A549 treated with AZD2906 at 1 μM for 4 hours (cell line): ENCODE data around the gene ELAVL1. TPM values are rescaled to one million over a fixed set of nuclear protein-coding genes. Genes with fewer than 3 reads are reported as not detected.

Source experiments
- total RNA-seq: library from RNA; stranded (reverse); fragments of 200-300 nt; extraction: Qiagen RNA extraction; gene quantifications from 5 replicates; pipeline ENCODE4 v1.2.3, GENCODE V29; 2022

Gene ELAVL1
- 60.3 to 70.8 TPM (median 65.5 TPM) in 5 replicates for total RNA-seq

GRCh38 chr19:8005534-8006256, at the start of gene ELAVL1:
TSS of gene ELAVL1 (minus strand) at chr19:8005641. CDS start at chr19:7991815, 13,826 bp downstream.

GRCh38 chr19:8052464-8052859, 47.0 kb upstream of the ELAVL1 start, which contains the start of gene CCL25:
TSS of gene CCL25 (plus strand) at chr19:8052760. CDS start at chr19:8053050, 290 bp downstream.

GRCh38 chr19:7943444-7944176, 61.8 kb downstream of the ELAVL1 start, which contains the start of gene TIMM44:
TSS of gene TIMM44 (minus strand) at chr19:7943666. CDS start at chr19:7943651, 15 bp downstream.

GRCh38 chr19:7926021-7926726, 79.3 kb downstream of the ELAVL1 start, which contains the start of gene CTXN1:
TSS of gene CTXN1 (minus strand) at chr19:7926135. CDS start at chr19:7925538, 597 bp downstream.

GRCh38 chr19:7919610-7920518, 85.6 kb downstream of the ELAVL1 start, which contains the start of gene SNAPC2:
TSS of gene SNAPC2 (plus strand) at chr19:7920338. CDS start at chr19:7920367, 29 bp downstream.

GRCh38 chr19:7914598-7915045, 90.8 kb downstream of the ELAVL1 start, which contains the start of gene TGFBR3L:
TSS of gene TGFBR3L (plus strand) at chr19:7914830.

Other genes with a start within 250 kb of the ELAVL1 start
- gene CLEC4M, start 242.4 kb downstream of the ELAVL1 start, total RNA-seq, result not detected in 5 replicates
- 1.3 to 1.9 TPM (median 1.5 TPM) in 5 replicates for gene EVI5L, start 175.4 kb downstream of the ELAVL1 start, total RNA-seq
- gene PRR36, start 131.3 kb downstream of the ELAVL1 start, total RNA-seq, result 0.28 to 0.51 TPM (median 0.39 TPM) in 5 replicates
- gene LRRC8E, start 117.1 kb downstream of the ELAVL1 start, total RNA-seq, result 5.1 to 6.0 TPM (median 5.5 TPM) in 5 replicates
- gene MAP2K7, start 101.8 kb downstream of the ELAVL1 start, total RNA-seq, result 11.3 to 15.6 TPM (median 13.9 TPM) in 5 replicates
- gene TGFBR3L, start 90.8 kb downstream of the ELAVL1 start, total RNA-seq, result 0.63 to 2.0 TPM (median 1.7 TPM) in 5 replicates
- gene SNAPC2, start 85.3 kb downstream of the ELAVL1 start, total RNA-seq, result 20.6 to 32.3 TPM (median 29.6 TPM) in 5 replicates
- gene CTXN1, start 79.5 kb downstream of the ELAVL1 start, total RNA-seq, result 8.2 to 23.4 TPM (median 22.0 TPM) in 5 replicates
- 26.1 to 31.2 TPM (median 27.4 TPM) in 5 replicates for gene TIMM44, start 62.0 kb downstream of the ELAVL1 start, total RNA-seq
- gene CCL25, start 47.1 kb upstream of the ELAVL1 start, total RNA-seq, result not detected in 5 replicates
- gene FBN3, start 144.0 kb upstream of the ELAVL1 start, total RNA-seq, result not detected in 5 replicates
- 1.8 to 3.8 TPM (median 3.3 TPM) in 5 replicates for gene CERS4, start 203.7 kb upstream of the ELAVL1 start, total RNA-seq